Activated effector memory CD4-positive, alpha-beta T cell treated with Interleukin-2 at 50 U/mL for 16 hours (primary cell): ENCODE measurements around the gene TMEM217.

Experiments
- DNase-seq: peaks from one replicate; pipeline ENCODE4 v3.0.0-alpha.2; 2020

The TMEM217 gene

DNA sequence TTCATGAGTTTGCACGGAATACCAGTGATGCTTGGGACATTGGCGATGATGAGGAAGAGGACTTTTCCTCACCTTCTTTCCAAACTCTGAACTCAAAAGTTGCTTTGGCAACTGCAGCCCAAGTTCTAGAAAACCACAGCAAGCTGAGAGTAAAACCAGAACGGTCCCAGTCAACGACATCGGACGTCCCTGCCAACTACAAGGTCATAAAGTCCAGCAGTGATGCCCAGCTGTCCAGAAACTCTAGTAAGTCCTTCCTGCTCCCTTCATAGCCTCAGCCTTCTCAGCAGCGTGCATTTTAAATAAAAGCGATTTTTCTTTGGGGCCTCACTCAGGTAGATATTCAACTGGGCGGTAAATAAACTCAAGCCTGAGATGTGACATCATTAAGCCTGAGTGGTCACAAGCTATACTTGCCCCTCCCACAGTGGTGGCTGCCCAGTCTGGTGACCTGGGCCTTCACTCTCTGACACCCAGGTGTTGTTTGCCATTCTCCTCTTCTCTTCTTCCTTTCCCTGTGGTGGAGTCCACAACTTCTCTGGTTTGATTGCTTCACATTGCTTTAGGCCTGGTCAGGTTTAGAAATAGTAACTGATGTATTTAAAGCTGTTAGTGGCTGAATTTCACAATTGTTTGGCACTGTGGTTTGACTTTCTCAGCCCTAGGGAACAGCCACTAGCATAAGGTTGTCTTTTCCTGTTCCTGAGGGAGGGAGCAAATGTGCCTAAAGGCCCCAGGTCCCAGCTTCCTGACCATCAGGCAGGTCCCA is 21.6 kb upstream of the TMEM217 start:
- DNase-seq: no peak

DNA sequence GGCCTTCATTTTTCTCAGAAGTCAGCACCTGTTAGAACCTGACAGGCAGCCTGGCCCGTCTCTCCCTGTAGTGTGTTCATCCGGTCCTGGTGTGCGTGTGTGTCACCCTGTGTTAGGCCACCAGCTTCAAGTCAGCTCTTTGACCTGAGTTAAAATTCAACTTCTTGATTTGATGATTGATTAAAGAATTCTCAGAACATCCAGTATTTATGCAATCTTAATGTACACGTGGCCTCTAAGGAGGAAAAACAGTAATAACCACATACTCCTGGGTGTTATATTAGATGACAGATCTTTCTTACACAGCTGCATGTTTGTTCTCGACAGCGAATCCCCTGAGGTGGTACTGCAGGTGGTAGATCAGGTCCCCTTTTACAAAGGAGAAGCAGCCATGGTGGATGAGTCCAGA is 19.1 kb upstream of the TMEM217 start:
- DNase-seq: no peak

DNA sequence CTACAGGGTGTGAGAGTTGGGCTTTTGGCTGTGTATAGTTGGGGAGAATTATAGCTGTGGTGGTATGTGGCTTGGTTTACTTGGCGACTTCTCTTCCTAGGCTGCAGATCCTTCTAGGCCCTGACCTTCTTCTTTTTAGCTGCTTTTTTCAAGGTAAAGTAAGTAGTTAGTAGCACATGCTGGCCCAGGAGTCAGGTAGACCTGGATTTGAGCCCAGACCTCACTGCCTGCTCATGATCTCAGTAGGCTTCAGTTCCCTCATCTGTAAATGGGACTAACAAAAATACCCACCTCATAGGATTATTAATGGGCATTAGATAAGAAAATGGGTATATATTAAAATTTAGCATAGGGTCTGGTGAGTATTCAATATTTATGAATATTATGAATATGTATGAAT is 17.4 kb upstream of the TMEM217 start:
- DNase-seq: no peak

DNA sequence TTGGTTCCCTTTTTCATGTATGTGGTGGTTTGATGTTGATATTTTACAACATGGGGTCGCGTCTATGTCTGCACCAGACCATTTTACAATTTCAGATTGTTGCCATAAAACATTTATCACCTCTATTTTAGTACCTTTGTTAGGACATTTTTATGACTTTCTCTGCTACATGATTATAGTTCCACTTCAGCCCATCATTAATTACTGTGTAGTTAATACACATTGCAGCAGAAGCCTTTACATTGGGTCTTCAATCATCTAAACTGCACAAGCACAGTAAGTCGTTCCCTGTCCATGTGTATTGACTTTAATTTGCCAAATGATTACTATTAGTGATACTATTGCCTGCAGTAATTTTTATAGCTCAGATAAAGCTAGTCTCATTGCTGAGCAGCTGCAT is 15.7 kb upstream of the TMEM217 start:
- DNase-seq: no peak

DNA sequence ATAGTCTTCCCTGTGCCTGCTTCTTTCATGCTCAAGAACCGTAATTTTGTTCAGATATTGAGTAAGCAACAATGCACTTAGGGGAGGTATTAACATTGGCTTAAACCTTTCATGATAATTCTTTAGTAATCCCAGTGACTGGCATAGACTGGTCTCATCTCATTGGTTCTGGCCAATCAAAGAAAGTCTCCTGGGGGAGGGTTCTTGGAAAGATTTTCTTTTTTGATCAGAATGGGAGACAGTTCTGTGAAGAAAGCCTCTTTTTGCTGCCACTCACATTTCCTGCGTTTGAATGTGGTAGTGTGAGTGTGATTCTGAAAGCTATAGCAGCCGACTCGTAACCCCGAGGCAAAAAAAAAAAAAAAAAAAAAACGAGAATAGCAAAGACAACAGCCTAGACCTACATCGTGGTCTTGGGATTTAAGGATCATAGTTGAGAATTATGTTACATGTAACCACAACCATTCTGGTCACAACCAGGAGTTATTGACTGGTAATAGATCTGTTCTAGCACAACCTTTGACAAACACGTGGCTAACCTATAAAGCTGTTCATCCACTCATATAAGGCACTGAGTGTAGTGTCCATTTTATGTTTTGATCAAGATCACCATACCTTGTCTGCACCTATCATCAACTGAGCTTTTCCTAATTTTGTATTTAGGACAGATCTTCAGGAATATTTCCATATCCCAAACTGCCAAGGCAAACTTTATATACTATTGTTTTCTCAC is 15.1 kb upstream of the TMEM217 start:
- DNase-seq: no peak

DNA sequence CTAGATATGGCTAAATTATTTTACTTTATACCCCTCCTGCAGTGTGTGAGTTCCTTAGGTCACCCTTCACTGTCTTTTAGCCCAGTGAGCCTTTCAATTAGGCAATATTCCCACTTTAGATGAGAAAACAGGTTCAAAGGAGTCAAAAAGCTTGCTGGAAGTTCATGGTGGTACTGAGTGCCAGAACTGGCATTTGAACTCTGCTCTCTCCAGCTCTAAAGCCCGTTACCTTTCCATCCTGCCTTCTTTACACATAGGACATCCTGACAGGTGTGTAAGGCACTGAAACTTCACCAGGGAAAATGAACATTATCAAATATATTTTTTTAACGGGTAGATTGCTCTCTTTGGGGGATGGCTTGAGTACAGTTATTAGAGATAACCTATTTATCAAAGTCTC is 11.2 kb upstream of the TMEM217 start:
- DNase-seq: no peak

DNA sequence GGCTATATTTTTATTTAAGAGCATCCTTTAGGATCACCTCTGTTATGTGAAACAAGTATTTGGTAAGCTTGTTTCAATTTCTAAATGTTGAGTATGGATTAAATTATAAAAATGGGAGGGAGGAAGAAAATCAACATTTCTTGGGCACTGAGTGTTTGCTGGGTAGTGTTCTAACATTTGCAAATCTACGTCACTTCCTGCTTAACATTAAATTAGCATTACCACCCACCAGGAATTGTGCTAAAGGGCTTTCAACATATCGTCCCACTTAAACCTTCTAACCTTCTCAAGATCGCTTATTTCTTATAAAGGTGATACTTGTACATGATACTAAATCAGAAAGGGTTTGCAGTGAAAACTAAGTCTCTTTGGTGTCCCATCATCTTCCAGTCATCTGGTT is 7.9 kb upstream of the TMEM217 start:
- no peak for DNase-seq

DNA sequence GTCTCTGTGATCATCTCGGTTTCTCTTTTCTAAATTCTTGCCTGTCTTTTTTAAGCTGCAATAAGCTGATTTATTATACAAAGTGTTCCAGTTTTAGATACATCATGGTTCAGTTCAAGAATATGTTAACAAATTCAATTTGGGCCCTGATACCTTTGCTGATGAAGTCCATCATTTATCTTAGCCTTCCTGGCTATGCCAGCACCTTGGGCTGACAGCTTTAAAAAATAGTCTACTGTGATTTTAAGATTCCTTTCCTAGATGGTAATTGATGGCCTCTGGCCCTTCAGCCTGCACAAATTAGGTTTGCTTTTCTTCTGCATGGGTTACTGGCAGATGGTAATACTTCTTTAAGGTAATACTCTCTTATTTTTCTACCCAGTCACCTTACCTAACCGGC is 7.1 kb upstream of the TMEM217 start:
- DNase-seq: no peak

DNA sequence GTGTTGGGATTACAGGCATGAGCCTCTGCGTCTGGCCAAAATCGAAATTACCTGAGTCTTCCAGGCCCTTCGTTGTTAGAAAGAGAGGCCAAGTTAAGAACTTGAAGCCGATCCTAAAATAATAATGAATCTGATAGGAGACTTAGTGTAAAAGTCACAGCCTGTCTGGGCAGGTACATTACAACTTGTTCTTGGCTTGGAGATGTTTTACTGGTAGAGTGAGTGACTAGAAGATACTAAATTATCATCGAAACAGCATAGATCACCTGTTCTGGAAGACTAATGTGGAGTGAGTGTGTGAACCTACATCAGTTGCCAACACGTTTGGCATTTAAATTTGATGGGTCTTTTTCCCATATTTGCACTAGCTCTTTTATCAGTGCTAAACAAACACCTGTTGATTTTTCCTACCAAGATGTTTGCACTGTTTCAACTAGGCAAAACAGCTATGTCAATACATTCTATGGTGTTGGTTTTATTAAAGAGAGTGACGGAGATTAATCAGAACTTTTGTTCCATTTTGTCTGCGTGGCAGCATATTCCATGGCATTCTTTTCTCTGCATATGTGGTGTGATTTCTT is 4.6 kb upstream of the TMEM217 start:
- DNase-seq: no peak

DNA sequence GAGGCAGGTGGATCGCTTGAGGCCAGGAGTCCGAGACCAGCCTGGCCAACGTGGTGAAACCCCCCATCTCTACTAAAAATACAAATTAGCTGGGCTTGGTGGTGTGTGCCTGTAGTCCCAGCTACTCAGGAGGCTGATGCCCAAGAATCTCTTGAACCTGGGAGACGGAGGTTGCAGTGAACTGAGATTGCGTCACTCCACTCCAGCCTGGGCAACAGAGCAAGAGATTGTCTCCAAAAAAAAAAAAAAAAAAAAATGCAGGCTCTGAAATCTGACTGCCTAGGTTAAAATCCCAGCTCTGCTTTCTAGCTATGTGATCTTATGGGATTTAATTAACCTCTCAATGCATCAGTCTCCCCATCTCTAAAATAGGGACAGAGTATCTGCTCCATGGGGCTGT is 3.3 kb upstream of the TMEM217 start:
- no peak for DNase-seq

DNA sequence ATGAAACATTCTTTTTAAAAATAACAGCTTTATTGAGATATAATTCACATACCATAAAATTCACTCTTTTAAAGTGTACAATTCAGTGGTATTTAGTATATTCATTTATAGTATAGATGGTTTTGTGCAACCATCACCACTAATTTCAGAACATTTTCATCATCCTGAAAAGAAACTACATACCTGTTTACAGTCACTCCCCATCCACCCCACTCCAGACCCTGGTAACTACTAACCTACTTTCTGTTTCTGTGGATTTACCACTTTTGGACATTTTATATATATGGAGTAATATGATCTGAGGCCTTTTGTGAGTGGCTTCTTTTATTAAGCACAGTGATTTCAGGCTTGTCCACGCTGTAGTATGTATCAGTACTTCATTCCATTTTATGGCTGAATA is 2.5 kb upstream of the TMEM217 start:
- no peak for DNase-seq

DNA sequence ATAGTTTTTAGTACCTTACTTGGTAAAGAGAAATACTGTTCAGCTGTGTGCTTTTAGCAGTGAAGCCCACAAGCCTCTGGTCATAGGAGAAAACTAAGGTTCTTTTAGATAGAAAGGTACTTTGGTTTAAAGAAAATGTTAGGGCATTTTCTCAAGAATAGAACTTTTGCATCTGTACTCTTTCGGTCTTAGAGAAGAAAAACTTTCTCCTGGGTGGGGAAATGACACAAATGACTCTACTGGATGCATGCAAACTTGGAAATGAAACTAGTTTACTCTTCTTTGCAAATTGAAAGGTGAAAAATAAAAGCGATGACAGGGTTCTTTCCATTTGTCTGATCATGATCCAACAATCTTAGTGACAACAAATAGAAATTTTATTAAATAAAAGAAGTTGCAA is 2.1 kb upstream of the TMEM217 start:
- DNase-seq: no peak

DNA sequence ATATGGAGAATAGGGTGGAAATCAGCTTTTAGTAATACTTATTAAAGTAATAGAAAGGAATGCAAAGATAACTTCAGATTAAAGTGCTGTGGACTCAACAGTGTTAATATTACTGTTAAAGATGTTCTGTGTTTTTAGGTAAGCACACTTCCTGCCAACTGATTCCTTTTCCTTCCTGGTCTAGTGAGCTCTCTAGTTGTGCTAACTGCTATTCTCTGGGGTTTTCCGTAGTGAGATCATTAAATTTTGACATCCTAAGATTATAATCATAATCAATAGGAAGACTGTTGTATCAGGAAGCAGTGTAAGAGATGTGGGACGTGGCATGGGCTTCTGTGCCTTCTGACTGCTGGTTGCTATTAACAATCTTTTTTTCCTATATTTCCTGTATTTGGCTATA is 1.2 kb upstream of the TMEM217 start:
- no peak for DNase-seq

DNA sequence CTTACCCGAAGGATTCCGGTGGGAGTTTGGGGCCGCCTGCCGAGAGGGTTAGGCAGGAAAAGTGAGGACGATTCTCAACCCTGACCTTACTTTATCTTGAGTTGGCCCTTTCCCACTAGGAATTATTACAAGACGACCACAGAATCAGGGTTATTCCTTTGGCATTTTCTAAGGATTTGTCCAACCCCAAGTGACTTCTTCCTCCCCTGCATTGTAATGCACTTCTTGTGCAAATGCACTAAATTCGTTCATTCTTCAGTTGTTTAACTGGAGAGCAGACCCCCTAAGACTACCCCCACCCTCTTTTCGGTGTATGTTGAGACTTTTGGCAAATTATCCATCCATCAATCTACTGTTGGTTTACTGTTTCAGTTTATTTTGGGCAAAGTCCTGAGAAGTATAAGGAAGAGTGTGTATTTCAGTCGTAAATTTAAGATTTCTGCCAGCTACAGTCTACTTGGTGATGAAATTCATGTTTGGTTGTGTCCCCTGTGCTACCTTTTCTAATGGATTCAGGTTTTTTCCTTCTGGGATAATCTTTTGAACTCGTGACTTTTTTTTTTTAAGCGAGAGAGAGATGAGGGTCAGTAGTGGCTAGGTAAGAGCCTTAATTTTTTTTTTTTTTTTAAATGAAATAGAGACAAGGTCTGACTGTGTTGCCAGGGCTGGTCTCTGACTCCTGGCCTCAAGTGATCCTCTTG is 611 bp upstream of the TMEM217 start:
- DNase-seq: no peak

DNA sequence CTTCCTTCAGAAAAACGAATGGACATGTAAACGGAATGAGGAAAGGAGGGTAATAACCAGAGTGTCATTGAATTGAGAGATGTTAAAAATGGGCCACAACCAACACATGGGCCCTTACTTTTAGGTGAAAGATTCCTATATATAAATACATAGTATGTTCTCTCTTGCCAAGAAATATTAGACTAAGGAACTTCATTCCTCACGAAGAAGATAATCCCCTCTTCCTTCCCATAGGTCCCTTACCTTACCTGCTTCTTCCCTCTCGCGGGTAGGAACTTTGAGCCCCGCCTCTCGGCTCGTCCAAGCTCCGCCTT is 667 bp downstream of the TMEM217 start:
- no peak for DNase-seq

DNA sequence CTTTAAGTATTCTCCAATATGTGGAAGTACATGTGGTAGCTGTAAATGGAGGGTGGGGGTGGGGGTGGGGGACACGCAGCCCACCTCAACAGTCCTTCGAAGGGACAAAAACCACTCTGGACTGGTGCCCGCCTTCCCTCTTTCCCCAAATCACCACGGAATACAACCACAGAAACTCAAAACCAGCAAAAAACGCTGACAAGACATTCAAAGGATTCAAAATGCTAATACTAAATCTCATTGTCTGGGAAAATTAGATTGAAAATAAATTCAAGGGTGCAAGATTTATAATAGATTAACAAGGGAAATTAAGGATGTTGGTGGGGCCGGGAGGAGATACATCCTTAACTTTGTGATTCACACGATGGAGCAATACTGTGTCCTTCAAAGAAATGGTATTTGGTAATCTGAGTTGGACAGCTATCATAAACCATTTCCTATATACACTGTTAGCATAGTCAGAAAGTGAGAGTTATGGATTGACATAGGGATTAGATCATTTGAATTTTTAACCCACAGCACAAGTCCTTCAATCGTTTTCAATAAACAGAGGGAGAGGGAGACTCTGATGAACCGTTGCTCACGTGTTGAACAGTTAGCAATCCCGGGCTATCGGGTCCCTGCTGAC is 1.1 kb downstream of the TMEM217 start:
- no peak for DNase-seq

DNA sequence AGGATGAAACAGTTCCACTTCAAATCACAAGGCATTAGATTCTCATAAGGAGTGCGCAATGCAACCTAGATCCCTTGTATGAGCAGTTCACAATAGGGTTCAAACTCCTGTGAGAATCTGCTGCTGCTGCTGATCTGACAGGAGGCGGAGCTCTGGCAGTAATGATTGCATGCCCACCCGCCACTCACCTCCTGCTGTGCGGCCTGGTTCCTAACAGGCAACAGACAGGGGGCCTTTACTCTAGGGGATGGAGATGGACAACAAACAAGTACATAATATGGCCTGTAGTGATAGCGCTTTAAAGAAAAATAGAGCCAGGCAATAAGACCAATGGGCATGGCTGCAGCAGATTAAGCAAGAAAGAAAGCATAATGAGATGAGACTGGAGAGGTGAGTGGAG is 3.1 kb downstream of the TMEM217 start:
- no peak for DNase-seq

DNA sequence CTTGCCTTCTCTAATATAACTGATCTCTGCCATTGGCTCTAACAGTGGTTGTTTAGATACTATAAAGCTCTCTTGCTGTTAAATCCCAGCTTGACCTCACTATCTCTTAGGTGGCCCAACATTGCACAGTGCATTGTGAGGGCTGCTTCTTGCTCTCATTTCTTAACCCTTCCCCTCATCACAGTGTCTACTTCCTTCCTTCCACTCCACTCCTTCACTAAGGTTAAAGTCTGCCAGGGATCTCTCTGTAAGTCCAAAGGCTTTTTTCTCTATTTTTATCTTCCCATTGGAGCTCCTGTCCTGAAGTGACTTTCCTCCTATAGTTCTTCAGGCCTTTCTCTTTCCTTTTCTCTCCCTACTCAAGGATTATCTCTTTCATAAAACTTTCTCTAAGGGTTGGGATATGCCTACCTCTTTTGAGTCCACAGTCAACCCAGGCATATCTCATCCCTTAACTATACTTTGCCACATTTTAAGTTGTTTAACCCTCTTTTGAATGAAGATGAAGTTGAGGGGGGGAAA is 4.4 kb downstream of the TMEM217 start:
- no peak for DNase-seq

DNA sequence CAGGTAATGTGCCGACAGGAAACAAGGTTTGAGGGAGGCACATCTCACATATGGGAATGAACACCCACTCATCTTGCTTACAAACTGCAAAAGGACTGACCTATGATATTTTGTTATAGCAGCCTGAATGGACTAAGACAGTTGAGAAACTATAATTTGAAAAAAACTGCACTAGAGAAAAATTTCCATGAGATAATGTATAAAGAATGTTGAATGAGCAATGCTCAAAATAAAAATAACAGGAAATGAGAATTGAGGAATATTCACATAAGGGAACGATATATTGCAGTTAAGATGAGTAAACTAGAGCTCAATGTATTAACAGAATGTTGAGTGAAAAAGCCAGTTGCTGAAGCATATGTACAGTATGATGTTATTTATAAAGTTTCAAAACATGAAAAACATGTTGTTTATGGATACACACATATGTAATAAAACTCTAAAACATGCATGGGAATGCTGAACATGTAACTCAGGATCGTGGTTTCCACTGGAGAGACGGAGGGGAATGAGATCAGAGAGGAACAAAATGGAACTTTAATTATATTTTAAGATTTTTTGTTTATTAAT is 6.6 kb downstream of the TMEM217 start:
- DNase-seq: no peak

DNA sequence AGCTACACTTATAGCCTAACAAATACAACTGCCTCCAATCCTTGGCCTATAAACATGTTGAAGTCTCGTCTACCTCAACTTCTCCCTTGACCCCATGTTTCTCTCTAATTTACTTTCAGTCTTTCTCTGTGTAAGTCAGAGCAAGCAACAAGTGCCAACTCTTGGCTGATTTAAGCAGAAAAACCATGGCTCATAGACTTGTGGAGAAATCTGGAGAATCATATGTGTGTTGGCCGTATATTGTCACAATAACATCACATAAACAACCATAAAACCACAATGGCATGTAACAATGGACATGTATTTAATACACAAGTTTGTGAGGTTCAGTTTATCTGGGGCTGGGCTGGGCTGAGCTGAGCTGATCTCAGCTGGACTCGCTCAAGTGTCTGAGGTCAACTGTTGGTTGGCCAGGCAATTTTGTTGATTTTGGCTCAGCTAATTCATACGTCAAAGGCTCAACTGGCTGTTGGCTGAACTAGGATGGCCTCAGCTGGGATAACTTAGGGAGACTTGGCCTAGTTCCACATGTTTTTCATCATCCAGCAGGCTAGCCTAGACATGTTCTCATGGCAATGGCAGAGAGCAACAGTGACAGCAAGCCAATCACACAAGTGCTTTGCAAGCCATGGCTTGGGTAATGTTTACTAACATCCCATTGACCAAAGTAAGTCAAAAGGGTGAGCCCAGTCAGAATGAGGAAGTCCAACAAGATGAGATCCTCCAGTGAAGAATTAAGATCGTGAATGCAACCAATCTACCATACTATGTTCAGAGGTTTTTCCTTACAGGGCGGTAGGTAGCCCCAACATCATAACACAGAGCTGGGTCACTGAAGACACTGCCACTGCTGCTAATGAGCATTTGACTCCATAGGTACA is 13.3 kb downstream of the TMEM217 start:
- DNase-seq: no peak

DNA sequence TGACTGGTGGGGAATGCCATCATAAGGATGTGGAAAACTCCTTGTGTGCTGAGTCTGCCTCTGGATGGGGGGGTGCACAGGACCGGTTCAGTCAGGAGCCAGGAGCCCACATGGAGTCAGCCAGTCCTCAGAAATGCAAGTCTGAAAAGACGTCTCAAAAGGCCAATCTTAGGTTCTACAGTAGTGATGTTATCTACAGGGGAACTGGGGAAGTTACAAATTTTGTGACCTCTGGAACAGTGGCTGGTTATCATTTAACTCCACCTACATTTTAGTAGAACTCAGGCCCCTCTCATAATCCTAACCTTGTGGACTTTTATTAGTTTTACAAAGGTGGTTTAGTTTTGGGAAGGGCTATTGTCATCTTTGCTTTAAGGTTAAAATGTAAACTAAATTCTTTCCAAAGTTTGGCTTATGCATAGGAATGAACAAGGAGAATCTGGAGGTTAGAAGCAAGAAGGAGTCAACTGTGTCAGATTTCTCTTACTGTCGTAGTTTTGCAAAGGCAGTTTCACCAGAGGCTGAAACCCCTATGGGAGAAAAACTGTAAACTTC is 14.1 kb downstream of the TMEM217 start:
- DNase-seq: no peak
